ENCODE measurements around the gene C19orf47.

C19orf47 gene

DNA sequence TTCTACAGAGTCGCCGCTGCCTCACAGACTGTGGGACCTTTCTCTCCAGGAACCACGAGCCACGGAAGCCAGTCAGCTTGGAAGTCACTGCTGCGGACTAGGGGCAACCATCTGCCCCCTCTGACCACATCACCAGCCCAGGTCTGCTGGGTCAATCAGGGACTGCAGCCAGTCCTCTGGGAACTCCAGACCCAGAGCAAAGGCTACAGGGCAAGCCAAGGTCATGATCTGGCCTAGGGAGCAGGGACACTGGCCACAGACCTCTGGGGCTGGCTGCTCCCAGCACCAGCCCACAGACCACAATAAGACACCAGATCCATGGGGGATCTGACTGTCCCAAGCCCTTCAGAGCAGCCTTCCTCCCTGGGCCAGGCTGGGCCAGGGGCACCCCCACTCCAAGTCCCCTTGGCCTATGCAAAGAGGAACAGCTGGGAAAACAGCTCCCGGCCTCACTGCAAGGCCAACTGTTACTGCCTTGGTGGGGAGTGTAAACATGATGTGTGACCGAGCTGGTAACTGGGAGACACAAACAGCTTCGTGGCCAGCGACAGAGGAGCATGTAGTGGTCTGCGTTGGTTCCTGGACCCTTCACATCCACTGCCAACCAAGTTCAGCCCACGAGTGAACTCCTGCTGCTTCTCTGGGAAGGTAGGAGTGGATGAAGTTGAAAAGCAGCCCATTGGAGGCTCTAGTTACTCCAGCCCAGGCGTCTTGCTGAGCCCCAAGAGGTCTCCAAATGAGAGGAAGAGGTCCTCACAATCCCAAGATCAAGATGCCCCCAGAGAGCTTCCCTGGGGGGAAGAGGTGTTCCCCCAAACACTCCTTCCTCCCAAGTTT lies 64.6 kb downstream of the C19orf47 start:
- DNase-seq (ENCODE audit: low spot score), result no peak

DNA sequence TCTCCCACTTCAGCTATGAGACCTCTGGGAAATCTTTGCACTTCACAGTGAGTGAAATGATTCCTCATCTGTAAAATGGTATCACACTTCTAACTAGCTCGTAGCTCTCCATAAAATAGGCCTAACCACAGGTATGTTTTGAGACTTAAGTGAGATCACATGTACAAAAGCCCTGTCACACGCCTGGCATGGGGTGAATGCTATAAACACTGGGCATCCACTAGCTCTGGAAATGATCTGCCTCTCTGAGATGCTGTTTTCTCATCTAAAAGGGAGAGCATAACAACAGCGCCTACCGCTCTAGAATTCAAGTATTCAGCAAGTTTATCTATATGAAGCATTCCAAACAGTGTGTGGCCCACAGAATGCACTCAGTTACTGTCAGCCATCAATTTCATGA lies 65.3 kb downstream of the C19orf47 start:
- DNase-seq (ENCODE audit: low spot score), result no peak

- no peak for DNase-seq (ENCODE audit: low spot score)
Measured at GRCh38 chr19:40282209-40282580, 66.0 kb downstream of the C19orf47 start.

DNA sequence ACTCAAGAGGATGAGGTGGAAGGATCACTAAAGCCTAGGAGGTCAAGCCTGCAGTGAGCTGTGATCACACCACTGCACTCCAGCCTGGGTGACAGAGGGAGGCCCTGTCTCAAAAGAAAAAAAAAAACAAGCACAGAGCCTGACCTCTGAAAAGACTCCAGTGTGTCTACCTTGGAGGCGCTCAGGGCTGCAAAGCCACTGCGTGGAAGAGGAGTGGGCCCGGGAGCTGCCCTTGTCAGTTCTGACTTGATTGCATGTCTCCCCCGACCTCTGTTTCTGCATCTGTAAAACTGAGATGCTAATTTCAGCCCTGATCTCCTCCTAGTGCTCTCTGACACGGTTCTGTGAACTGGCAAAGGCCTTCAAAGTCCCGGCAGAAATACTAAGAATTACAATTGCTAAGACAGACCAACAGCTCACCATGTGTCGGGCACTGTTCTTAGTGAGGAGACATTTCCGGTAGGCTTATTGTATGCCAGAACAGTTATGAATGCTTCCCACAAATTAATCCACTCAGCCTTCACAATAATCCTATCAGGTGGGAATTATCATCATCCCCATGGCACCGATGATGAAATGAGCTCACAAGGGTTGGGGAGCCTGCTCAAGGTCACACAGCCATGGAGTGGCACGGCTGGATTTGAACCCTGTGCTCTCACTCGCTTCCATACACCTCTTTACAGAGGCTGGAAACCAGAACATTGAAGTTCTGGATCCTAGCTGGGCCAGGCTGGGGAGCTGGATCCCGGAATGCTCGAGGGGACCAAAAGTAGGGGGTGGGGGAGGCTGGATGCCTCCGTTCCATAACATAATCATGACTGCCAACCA lies 66.6 kb downstream of the C19orf47 start:
- no peak for DNase-seq (ENCODE audit: low spot score)

- no peak for DNase-seq (ENCODE audit: low spot score)
Measured at GRCh38 chr19:40280608-40281221, 67.5 kb downstream of the C19orf47 start.

- DNase-seq (ENCODE audit: low spot score), result no peak
Measured at GRCh38 chr19:40279761-40280607, 68.2 kb downstream of the C19orf47 start.

- DNase-seq (ENCODE audit: low spot score), result no peak
Measured at GRCh38 chr19:40279120-40279551, 69.1 kb downstream of the C19orf47 start.

- DNase-seq (ENCODE audit: low spot score), result no peak
Measured at GRCh38 chr19:40278361-40279035, 69.7 kb downstream of the C19orf47 start.

GRCh38 chr19:40277356-40278059 lies 70.7 kb downstream of the C19orf47 start:
- no peak for DNase-seq (ENCODE audit: low spot score)

- DNase-seq (ENCODE audit: low spot score), result no peak
Measured at GRCh38 chr19:40274585-40275544, 73.3 kb downstream of the C19orf47 start.

- DNase-seq (ENCODE audit: low spot score), result no peak
Measured at GRCh38 chr19:40273469-40274360, 74.5 kb downstream of the C19orf47 start.

DNA sequence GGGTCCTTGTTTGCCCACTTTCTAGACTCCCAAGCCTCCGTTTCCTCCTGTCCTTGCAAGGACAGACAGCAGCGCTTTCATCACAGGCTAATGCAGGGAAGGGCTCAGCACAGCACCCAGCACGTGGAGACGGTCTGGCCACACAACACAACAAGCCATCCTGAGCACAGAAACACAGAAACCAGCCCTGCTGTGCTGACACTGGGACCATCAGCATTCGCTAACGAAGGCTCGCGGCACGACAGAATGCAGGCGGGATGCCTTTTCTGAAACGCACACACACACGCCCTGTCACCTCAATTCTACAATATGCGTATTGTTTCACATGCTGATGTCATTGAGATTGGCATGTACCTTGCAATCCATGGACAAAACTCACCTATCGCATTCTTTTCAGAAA lies 75.9 kb downstream of the C19orf47 start:
- no peak for DNase-seq (ENCODE audit: low spot score)

GRCh38 chr19:40271706-40272105 lies 76.5 kb downstream of the C19orf47 start:
- DNase-seq (ENCODE audit: low spot score), result no peak

GRCh38 chr19:40270362-40271089 lies 77.7 kb downstream of the C19orf47 start:
- DNase-seq (ENCODE audit: low spot score), result no peak
